ENCODE results near the gene MAST4.

GRCh38 chr5:66629446-66629845 is 33.3 kb downstream of the MAST4 start:
- TF ChIP-seq NRF1 (IDR thresholded peaks at IDR 0.05; ENCODE audit: low read depth, low read length) = no peak
- TF ChIP-seq TAF1 (IDR thresholded peaks at IDR 0.05; ENCODE audit: low read depth, low read length) = no peak
- TF ChIP-seq GTF2F1 (IDR thresholded peaks at IDR 0.05; ENCODE audit: borderline replicate concordance, low read depth, low read length) = no peak
- TF ChIP-seq RAD21 (IDR thresholded peaks at IDR 0.05 in 1 of 2, conservative IDR thresholded peaks at IDR 0.05 in 1 of 2; ENCODE audit: low read depth in 2 of 2, low read length in 2 of 2) = no peak
- TF ChIP-seq GABPA (IDR thresholded peaks at IDR 0.05; ENCODE audit: borderline replicate concordance, insufficient read depth, low read length) = no peak
- no peak for TF ChIP-seq EP300 (IDR thresholded peaks at IDR 0.05; ENCODE audit: borderline replicate concordance in 1 of 2, low read depth in 2 of 2, low read length in 2 of 2)
- TF ChIP-seq POLR2A (IDR thresholded peaks at IDR 0.05; ENCODE audit: control extremely low read depth in 1 of 2, low read depth in 2 of 2, low read length in 2 of 2) = no peak
- no peak for TF ChIP-seq POLR2AphosphoS5 (IDR thresholded peaks at IDR 0.05; ENCODE audit: low read depth, low read length)
- no peak for TF ChIP-seq CTCF (IDR thresholded peaks at IDR 0.05; ENCODE audit: control extremely low read depth in 1 of 3, insufficient read depth in 1 of 3, low read depth in 1 of 3, low read length in 3 of 3)
- no peak for TF ChIP-seq HDAC6 (IDR thresholded peaks at IDR 0.05; ENCODE audit: low read depth, low read length)
- TF ChIP-seq MAFK (IDR thresholded peaks at IDR 0.05; ENCODE audit: low read depth, low read length) = no peak
- no peak for TF ChIP-seq RBBP5 (IDR thresholded peaks at IDR 0.05; ENCODE audit: borderline replicate concordance, low read depth, low read length)
- TF ChIP-seq TEAD4 (IDR thresholded peaks at IDR 0.05; ENCODE audit: low read depth, low read length) = no peak
- TF ChIP-seq ZNF274 (IDR thresholded peaks at IDR 0.05; ENCODE audit: borderline replicate concordance, extremely low read depth, low read length) = no peak

Measured in H1 (cell line).